Kidney (tissue), 14 donors: ENCODE data around the gene SNX10. TPM values are rescaled to one million over a fixed set of nuclear protein-coding genes. Genes with fewer than 3 reads are reported as not detected.
A peak's percentile ranks its signal among the peaks of the same experiment; 100 is the strongest.

ENCODE experiments used
- DNase-seq, 5 donors: peaks; one replicate each; pipeline ENCODE4 v3.0.0-alpha.2; 2013 to 2020
- FAIRE-seq: peaks from 2 replicates; lab custom pipeline; 2012; peaks lifted over from hg19 to GRCh38; lab: Jason Lieb, UNC
- H3K27ac ChIP-seq, 2 donors: one replicate each; pipeline ENCODE4 v1.7.0; 2013; ENCODE audit warnings: low read depth in 2 of 2, low read length in 2 of 2, inconsistent platforms in 1 of 2
- H3K27me3 ChIP-seq: one replicate; pipeline ENCODE4 v1.7.1; 2013; ENCODE audit warnings: low read length, inconsistent platforms; ENCODE audit not compliant: control insufficient read depth, insufficient read depth
- H3K36me3 ChIP-seq, 3 donors: one replicate each; pipeline versions ENCODE4 v1.7.0 to v1.7.1; 2013; ENCODE audit warnings: low read length in 3 of 3, control low read depth in 1 of 3, inconsistent platforms in 1 of 3; ENCODE audit not compliant: insufficient read depth in 3 of 3, control insufficient read depth in 2 of 3
- H3K4me1 ChIP-seq, 3 donors: one replicate each; pipeline versions ENCODE4 v1.7.0 to v1.7.1; 2013; ENCODE audit warnings: low read length in 3 of 3, inconsistent platforms in 1 of 3, low read depth in 1 of 3; ENCODE audit not compliant: control insufficient read depth in 2 of 3, insufficient read depth in 2 of 3
- H3K4me3 ChIP-seq, 3 donors: one replicate each; pipeline versions ENCODE4 v1.7.0 to v1.8.1; 2013; ENCODE audit warnings: low read length in 3 of 3, control low read depth in 1 of 3, inconsistent platforms in 1 of 3
- H3K9ac ChIP-seq, 3 donors: one replicate each; pipeline versions ENCODE4 v1.7.0 to v1.7.1; 2013; ENCODE audit warnings: low read length in 3 of 3, control low read depth in 1 of 3, inconsistent platforms in 1 of 3
- H3K9me3 ChIP-seq, 3 donors: one replicate each; pipeline versions ENCODE4 v1.7.0 to v1.7.1; 2013; ENCODE audit warnings: low read length in 3 of 3, control low read depth in 1 of 3, inconsistent platforms in 1 of 3; ENCODE audit not compliant: control insufficient read depth in 2 of 3, insufficient read depth in 1 of 3
- CTCF ChIP-seq: IDR thresholded peaks from 3 replicates; pipeline ENCODE4 v1.5.1; 2012; ENCODE audit warnings: mild to moderate bottlenecking, moderate library complexity, borderline replicate concordance; ENCODE audit not compliant: insufficient read depth; ENCODE audit errors: extremely low read depth
- intact Hi-C: fragments of 100-400 bp; cut with DNase I; formaldehyde crosslinking; loops from one replicate; pipeline ENCODE4 v1.11.1; 2022
- polyA plus RNA-seq: library from polyadenylated mRNA; stranded (reverse); fragments of 350-450 nt; fragmentation: Illumina TruSeq; extraction: RNeasy Lipid Tissue Mini Kit (QIAGEN cat#74804); gene quantifications from one replicate; pipeline ENCODE4 v1.2.3, GENCODE V29; 2014; ENCODE audit warnings: low read depth, low replicate concordance; ENCODE audit not compliant: insufficient read depth
- total RNA-seq: library from RNA; stranded (reverse); fragmentation: NEBNext Ultra II Directional; extraction: Animal tissue kit (Norgen Biotek cat#: 25700); gene quantifications from one replicate; pipeline ENCODE4 v1.2.1, GENCODE V29; 2021
- donor health status: control.
- donor health status: control.
- donor health status: control.
- donor health status: control.
- donor health status: control.
- donor health status: DM: yes; HTN: yes; CAD: no.
- donor health status: Normal renal cell carcinoma (clear cell type).

SNX10 gene
- total and polyA plus RNA-seq, 2 donors from 2014 or later: 30.1 to 72.0 TPM

- intact Hi-C loops: no loop called here
- FAIRE-seq: no peak
- H3K9ac ChIP-seq: no peak overlapping the region
- no peak for TF ChIP-seq CTCF
- peaks cover 0 to 8% (median 2%) of the 10 kb centered on the region in 3 donors for H3K4me1 ChIP-seq
- no peak overlapping the region for H3K4me3 ChIP-seq
- DNase-seq: no peak
- H3K36me3 ChIP-seq: no peaks in the 10 kb centered on the region
- H3K27me3 ChIP-seq: no peaks in the 10 kb centered on the region
- no peaks in the 10 kb centered on the region for H3K9me3 ChIP-seq
- peak overlapping the region in 1 of 2 donors; percentile 2 for H3K27ac ChIP-seq
Observed at GRCh38 chr7:26319636-26320035, 28.0 kb downstream of the SNX10 start.

- H3K4me1 ChIP-seq: peaks cover 0 to 8% (median 2%) of the 10 kb centered on the region in 3 donors
- FAIRE-seq (no peak), DNase-seq (no peak)
- H3K9ac ChIP-seq: no peak overlapping the region
- H3K27ac ChIP-seq: peak overlapping the region; percentile 3 to 73
- H3K9me3 ChIP-seq: no peaks in the 10 kb centered on the region
- TF ChIP-seq CTCF: no peak
- no peaks in the 10 kb centered on the region for H3K36me3 ChIP-seq
- no peak overlapping the region for H3K4me3 ChIP-seq
- intact Hi-C loops: no loop called here
- no peaks in the 10 kb centered on the region for H3K27me3 ChIP-seq
Observed at GRCh38 chr7:26320878-26321277, 29.2 kb downstream of the SNX10 start.

- H3K9ac ChIP-seq: no peak overlapping the region
- FAIRE-seq: no peak
- no peak overlapping the region for H3K4me3 ChIP-seq
- TF ChIP-seq CTCF: no peak
- H3K9me3 ChIP-seq: no peaks in the 10 kb centered on the region
- peak overlapping the region in 1 of 2 donors; percentile 73 for H3K27ac ChIP-seq
- intact Hi-C loops: no loop called here
- peak in 1 of 5 donors; percentile 15 for DNase-seq
- H3K27me3 ChIP-seq: no peaks in the 10 kb centered on the region
- peaks cover 0 to 8% (median 2%) of the 10 kb centered on the region in 3 donors for H3K4me1 ChIP-seq
- H3K36me3 ChIP-seq: no peaks in the 10 kb centered on the region
Observed at GRCh38 chr7:26321435-26321834, 29.8 kb downstream of the SNX10 start.

GRCh38 chr7:26326211-26326610 is 34.5 kb downstream of the SNX10 start:
- TF ChIP-seq CTCF: no peak
- no peak overlapping the region for H3K4me3 ChIP-seq
- H3K9me3 ChIP-seq: no peaks in the 10 kb centered on the region
- FAIRE-seq (no peak), DNase-seq (no peak)
- H3K4me1 ChIP-seq: peaks cover 0 to 8% (median 5%) of the 10 kb centered on the region in 3 donors
- H3K27ac ChIP-seq: no peak overlapping the region
- H3K27me3 ChIP-seq: no peaks in the 10 kb centered on the region
- H3K9ac ChIP-seq: no peak overlapping the region
- no peaks in the 10 kb centered on the region for H3K36me3 ChIP-seq
- intact Hi-C loops: no loop called here
